NB4 (cell line): ENCODE measurements around the gene CACNA2D3.
"Not testable (repeated sequence)": the region's sequence is repeated elsewhere in the genome, so short reads cannot be mapped to it uniquely, and the experiment has no call there.

Experiments
- DNase-seq: peaks from one replicate; pipeline ENCODE4 v3.0.0; 2010; ENCODE audit warnings: low read depth
- H3K4me3 ChIP-seq: one replicate; pipeline ENCODE4 v1.5.1; 2011; ENCODE audit warnings: mild to moderate bottlenecking, low read depth, low read length, moderate library complexity
- MYC ChIP-seq: IDR thresholded peaks from 2 replicates; pipeline ENCODE4 v1.6.1; 2011; ENCODE audit warnings: low read depth, low read length
- POLR2A ChIP-seq: IDR thresholded peaks from 2 replicates; pipeline ENCODE4 v1.6.1; 2011; ENCODE audit warnings: mild to moderate bottlenecking; ENCODE audit not compliant: insufficient read length; ENCODE audit errors: extremely low read depth
- TF ChIP-seq, protein P1 (sequence below): IDR thresholded peaks from 2 replicates; pipeline ENCODE4 v1.6.1; 2011; ENCODE audit warnings: low read depth, low read length
- TF ChIP-seq, protein P2 (sequence below): IDR thresholded peaks from one replicate; pipeline ENCODE4 v1.5.1; 2012; ENCODE audit warnings: low read depth, low read length

Gene CACNA2D3

DNA sequence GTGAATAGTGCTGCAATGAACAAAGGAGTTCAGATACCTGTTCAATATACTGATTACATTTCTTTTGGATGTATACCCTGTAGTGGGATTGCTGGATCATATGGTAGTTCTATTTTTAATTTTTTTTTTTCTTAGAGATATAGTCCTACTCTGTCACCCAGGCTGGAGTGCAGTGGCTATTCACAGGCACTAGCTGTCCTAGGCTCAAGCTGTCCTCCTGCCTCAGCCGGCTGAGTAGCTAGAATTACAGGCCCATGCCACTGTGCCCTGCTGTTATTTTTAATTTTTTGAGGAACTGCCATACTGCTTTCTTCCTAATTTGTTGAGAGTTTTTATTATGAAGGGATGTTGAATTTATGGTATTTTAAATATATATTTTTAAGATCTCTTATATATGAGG lies 23.0 kb upstream of the CACNA2D3 start:
- no peak overlapping the region for H3K4me3 ChIP-seq

DNA sequence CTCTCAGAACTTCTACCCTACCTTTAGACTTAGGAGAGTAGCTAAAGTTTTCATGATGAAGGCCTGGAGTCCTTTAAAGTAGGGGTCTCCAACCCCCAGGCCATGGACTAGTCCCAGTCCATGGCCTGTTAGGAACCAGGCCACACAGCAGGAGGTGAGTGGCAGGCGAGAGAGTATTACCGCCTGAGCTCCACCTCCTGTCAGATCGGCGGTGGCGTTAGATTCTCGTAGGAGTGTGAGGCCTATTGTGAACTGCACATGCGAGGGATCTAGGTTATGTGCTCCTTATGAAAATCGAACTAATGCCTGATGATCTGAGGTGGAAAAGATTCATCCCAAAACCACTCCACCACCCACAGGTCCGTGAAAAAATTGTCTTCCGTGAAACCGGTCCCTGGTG lies 18.3 kb upstream of the CACNA2D3 start:
- TF ChIP-seq POLR2A (no peak), MYC (no peak)
- TF ChIP-seq, protein P1, sequence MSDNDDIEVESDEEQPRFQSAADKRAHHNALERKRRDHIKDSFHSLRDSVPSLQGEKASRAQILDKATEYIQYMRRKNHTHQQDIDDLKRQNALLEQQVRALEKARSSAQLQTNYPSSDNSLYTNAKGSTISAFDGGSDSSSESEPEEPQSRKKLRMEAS, result no peak
- TF ChIP-seq, protein P2, sequence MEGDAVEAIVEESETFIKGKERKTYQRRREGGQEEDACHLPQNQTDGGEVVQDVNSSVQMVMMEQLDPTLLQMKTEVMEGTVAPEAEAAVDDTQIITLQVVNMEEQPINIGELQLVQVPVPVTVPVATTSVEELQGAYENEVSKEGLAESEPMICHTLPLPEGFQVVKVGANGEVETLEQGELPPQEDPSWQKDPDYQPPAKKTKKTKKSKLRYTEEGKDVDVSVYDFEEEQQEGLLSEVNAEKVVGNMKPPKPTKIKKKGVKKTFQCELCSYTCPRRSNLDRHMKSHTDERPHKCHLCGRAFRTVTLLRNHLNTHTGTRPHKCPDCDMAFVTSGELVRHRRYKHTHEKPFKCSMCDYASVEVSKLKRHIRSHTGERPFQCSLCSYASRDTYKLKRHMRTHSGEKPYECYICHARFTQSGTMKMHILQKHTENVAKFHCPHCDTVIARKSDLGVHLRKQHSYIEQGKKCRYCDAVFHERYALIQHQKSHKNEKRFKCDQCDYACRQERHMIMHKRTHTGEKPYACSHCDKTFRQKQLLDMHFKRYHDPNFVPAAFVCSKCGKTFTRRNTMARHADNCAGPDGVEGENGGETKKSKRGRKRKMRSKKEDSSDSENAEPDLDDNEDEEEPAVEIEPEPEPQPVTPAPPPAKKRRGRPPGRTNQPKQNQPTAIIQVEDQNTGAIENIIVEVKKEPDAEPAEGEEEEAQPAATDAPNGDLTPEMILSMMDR, result no peak
- DNase-seq, result no peak
- H3K4me3 ChIP-seq, result no peak overlapping the region

More for the DNA sequence above, 23.0 kb upstream of the CACNA2D3 start:
- no peak for TF ChIP-seq POLR2A
- no peak for TF ChIP-seq MYC
- TF ChIP-seq, protein P2, result no peak
- TF ChIP-seq, protein P1, result no peak
- DNase-seq, result no peak

DNA sequence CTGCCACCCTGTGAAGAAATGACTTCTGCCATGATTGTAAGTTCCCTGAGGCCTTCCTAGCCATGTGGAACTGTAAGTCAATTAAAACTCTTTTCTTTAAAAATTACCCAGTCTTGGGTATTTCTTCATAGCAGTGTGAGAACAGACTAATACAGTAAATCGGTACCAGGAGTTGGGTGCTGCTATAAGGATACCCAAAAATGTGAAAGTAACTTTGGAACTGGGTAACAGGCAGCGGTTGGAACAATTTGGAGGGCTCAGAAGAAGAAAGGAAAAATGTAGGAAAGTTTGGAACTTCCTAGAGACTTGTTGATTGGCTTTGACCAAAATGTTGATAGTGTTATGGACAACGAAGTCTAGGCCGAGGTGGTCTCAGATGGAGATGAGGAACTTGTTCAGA lies 6.2 kb upstream of the CACNA2D3 start:
- DNase-seq, H3K4me3 ChIP-seq: not testable (repeated sequence)

DNA sequence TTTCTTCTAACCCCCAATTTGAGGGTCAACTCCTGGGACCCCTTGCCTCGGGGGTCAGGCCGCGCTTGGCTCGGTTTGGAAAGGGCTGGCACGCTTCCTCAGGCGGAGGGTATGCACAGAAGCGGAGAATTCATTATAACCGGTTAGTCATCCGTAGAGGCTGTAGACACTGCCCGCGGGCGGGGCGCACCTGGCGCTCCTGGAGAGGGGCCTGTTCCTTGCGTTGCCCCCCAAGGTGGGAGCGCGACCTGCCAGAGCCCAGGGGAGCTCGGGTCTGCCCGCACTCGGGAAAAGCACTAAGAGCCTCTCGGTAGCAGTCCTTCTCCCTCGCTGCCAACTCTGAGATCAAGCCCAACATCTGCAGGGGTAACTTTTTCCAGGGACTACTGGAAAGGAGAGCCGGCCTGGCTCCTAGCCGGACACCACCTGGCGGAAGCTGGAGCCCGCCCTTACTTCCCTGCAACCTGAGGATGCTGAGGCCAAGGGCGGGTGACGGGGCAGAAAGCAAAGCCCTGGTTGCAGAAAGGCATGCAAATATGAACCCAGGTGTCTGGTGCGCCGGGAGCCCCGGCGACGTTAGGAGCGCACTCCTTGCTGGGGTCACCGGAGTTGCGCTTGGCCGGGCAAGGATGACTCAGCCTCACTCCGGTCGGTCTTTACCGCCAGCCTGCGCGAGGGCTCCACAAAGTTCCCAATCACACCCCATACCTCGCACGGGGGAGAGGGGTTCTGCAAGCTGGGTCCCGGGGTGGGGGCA lies 1.5 kb upstream of the CACNA2D3 start:
- no peak overlapping the region for H3K4me3 ChIP-seq
- TF ChIP-seq POLR2A (no peak), MYC (no peak)
- TF ChIP-seq, protein P1, result no peak
- TF ChIP-seq, protein P2, result no peak
- no peak for DNase-seq

DNA sequence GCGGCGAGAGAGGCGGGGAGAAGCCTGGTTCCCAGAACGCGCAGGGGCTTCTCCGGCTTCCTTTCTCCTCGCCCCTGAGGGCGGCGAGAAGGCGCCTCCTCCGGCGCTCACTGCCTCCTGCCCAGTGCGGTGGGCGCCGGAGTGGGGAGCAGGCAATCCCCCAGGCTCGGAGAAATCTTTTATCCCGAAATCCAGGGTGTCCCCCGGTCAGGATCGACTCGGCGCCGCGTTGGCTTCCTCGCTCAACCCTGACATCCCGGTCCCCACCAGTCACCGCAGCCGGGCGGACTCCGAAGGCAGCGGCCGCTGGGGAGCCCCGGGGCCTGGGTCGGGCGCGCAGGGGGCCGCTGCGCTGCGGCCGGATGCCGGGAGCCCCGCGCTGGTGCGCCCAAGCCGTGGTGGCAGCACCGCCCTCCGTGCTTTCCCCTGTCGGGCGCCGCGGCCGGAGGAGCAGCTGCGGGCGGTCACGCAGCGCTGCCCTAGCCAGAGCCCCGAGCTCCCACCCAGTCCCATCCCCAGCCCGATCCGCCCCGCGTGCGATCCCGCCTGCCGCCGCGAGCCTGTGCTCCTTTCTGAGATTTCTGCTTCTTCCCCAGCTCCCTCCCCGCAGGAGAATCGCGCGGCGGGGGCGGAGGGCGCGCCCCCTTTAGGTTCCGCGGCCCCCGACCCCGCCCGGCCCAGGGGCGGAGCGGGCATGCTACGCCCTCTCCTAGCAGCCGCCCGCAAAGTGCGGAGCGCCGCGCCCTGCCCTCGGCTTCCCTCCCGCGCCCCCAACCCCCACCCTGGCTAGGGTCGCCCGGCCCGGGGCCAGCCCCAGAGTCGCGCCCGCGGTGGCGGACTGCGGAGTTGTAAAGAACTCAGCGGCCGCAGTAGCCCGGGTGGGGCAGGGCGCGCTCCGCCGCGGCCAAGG lies 683 bp upstream of the CACNA2D3 start:
- DNase-seq, result no peak
- no peak for TF ChIP-seq MYC
- TF ChIP-seq, protein P1, result no peak
- no peak for TF ChIP-seq POLR2A
- TF ChIP-seq, protein P2, result no peak
- H3K4me3 ChIP-seq, result no peak overlapping the region

DNA sequence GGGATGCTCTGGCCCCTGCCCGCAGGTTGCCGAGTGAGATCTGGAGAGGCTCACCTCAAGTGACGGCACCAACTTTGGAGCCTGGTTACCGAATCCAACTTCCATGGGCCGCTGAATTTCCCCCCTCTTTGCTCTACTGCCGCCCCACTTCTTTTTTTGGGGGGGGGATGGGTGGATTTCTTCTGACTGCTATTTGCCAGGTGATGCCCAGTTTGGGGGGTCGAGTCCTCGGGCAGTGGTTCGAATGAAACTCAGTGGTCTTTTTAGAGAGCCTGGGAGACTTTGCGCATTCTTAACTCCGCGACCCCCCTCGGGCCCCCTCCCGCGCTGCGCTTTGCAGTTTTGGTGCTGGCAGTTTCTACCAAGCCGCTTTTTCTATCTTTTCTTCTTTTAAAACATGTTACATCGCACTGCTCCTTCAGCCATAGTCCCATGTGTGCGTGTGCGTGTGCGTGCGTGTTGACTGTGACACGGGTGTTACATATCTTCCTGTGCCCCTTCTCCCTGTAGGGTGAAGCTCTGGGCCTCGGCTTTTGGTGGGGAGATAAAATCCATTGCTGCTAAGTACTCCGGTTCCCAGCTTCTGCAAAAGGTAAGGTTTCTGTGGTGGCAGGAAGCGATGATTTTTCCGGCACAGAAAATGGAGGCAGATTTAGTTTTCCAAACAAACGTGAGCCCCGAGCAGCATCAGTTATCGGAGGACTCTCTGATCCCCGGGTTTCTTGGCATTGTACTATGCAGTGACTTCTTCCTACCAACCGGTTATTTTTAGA lies 837 bp downstream of the CACNA2D3 start:
- no peak for DNase-seq
- no peak overlapping the region for H3K4me3 ChIP-seq
- TF ChIP-seq, protein P2, result no peak
- TF ChIP-seq MYC (no peak), POLR2A (no peak)
- TF ChIP-seq, protein P1, result no peak
